Keratinocyte (primary cell): Measurements from ENCODE around the gene MED15.

Source experiments
- CTCF ChIP-seq, 3 experiments: IDR thresholded peaks in 1 of 3; conservative IDR thresholded peaks in 1 of 3; optimal IDR thresholded peaks in 1 of 3; 2 replicates in 2 of 3; 3 replicates in 1 of 3; pipeline versions ENCODE3 to v1.5.1; 2011; ENCODE audit warnings: low read length in 3 of 3, mild to moderate bottlenecking in 3 of 3, moderate library complexity in 2 of 3, control low read depth in 1 of 3, inconsistent platforms in 1 of 3; ENCODE audit not compliant: insufficient read depth in 2 of 3; ENCODE audit errors: extremely low read depth in 1 of 3
- EZH2 ChIP-seq: IDR thresholded peaks from one replicate; pipeline ENCODE4 v1.6.1; 2012; ENCODE audit warnings: inconsistent platforms, mild to moderate bottlenecking, low read length, moderate library complexity

- TF ChIP-seq CTCF (optimal IDR thresholded peaks at IDR 0.05 in 1 of 3, IDR thresholded peaks at IDR 0.05 in 1 of 3, conservative IDR thresholded peaks at IDR 0.05 in 1 of 3; ENCODE audit: extremely low read depth in 1 of 3, insufficient read depth in 2 of 3, low read length in 3 of 3) (no peak), EZH2 (no peak)
Measured at GRCh38 chr22:20536590-20537324, 29.3 kb downstream of the MED15 start.
